ENCODE data around the gene MTR. TPM values are rescaled to one million over a fixed set of nuclear protein-coding genes. Genes with fewer than 3 reads are reported as not detected.
"Not testable (repeated sequence)": the region's sequence is repeated elsewhere in the genome, so short reads cannot be mapped to it uniquely, and the experiment has no call there.

The MTR gene
- total RNA-seq, 4 donors from 2014 or later, result 19.0 to 78.1 (median 47.5) TPM

- no peak for DNase-seq
- no peak overlapping the region for H3K4me3 ChIP-seq
- no peak overlapping the region for H3K27ac ChIP-seq
- H3K4me1 ChIP-seq, result no peaks in the 10 kb centered on the region
- intact Hi-C loops (cut with DNase I; ENCODE audit: low total_unique reads), result no loop called here
- no peaks in the 10 kb centered on the region for H3K36me3 ChIP-seq
- no peaks in the 10 kb centered on the region for H3K9me3 ChIP-seq
- no peaks in the 10 kb centered on the region for H3K27me3 ChIP-seq
- TF ChIP-seq POLR2A (IDR thresholded peaks at IDR 0.05), result no peak
- no peak for TF ChIP-seq CTCF (IDR thresholded peaks at IDR 0.05)
These were observed 100.7 kb downstream of the MTR start for GRCh38 chr1:236895665-236896387.

- H3K36me3 ChIP-seq, result no peaks in the 10 kb centered on the region
These were observed 101.6 kb downstream of the MTR start for GRCh38 chr1:236896716-236897115.

GRCh38 chr1:236904892-236905741, 110.0 kb downstream of the MTR start:
- DNase-seq, result no peak
- no peaks in the 10 kb centered on the region for H3K4me1 ChIP-seq
- no peaks in the 10 kb centered on the region for H3K9me3 ChIP-seq
- no peak overlapping the region for H3K27ac ChIP-seq
- intact Hi-C loops (cut with DNase I; ENCODE audit: low total_unique reads), result no loop called here
- H3K4me3 ChIP-seq, result no peak overlapping the region
- TF ChIP-seq POLR2A (IDR thresholded peaks at IDR 0.05) (no peak), CTCF (IDR thresholded peaks at IDR 0.05) (no peak)
- no peaks in the 10 kb centered on the region for H3K36me3 ChIP-seq
- H3K27me3 ChIP-seq, result no peaks in the 10 kb centered on the region

More at GRCh38 chr1:236896716-236897115, 101.6 kb downstream of the MTR start:
- Histone ChIP-seq H3K4me1 (no peaks in the 10 kb centered on the region), H3K27ac (no peak overlapping the region), H3K4me3 (no peak overlapping the region), H3K27me3 (no peaks in the 10 kb centered on the region), H3K9me3 (no peaks in the 10 kb centered on the region)
- intact Hi-C loops (cut with DNase I; ENCODE audit: low total_unique reads), result no loop called here
- TF ChIP-seq CTCF (IDR thresholded peaks at IDR 0.05) (no peak), POLR2A (IDR thresholded peaks at IDR 0.05) (no peak)
- DNase-seq, result no peak

GRCh38 chr1:236907205-236907604, 112.1 kb downstream of the MTR start:
- Histone ChIP-seq H3K9me3 (no peaks in the 10 kb centered on the region), H3K27ac (no peak overlapping the region), H3K36me3 (no peaks in the 10 kb centered on the region), H3K4me1 (no peaks in the 10 kb centered on the region), H3K27me3 (no peaks in the 10 kb centered on the region), H3K4me3 (no peak overlapping the region)
- no peak for TF ChIP-seq POLR2A (IDR thresholded peaks at IDR 0.05)
- TF ChIP-seq CTCF (IDR thresholded peaks at IDR 0.05), result no peak
- DNase-seq, result no peak
- intact Hi-C loops (cut with DNase I; ENCODE audit: low total_unique reads), result no loop called here

GRCh38 chr1:236908669-236909068, 113.6 kb downstream of the MTR start:
- no peaks in the 10 kb centered on the region for H3K4me1 ChIP-seq
- no peaks in the 10 kb centered on the region for H3K27me3 ChIP-seq
- H3K9me3 ChIP-seq, result no peaks in the 10 kb centered on the region
- H3K27ac ChIP-seq, result no peak overlapping the region
- intact Hi-C loops (cut with DNase I; ENCODE audit: low total_unique reads), result no loop called here
- no peak for DNase-seq
- H3K4me3 ChIP-seq, result no peak overlapping the region
- no peaks in the 10 kb centered on the region for H3K36me3 ChIP-seq
- TF ChIP-seq CTCF (IDR thresholded peaks at IDR 0.05), result no peak
- TF ChIP-seq POLR2A (IDR thresholded peaks at IDR 0.05), result no peak

- DNase-seq; intact Hi-C loops (cut with DNase I; ENCODE audit: low total_unique reads); H3K27ac ChIP-seq; H3K4me3 ChIP-seq; H3K4me1 ChIP-seq; H3K36me3 ChIP-seq; H3K27me3 ChIP-seq; H3K9me3 ChIP-seq: not testable (repeated sequence)
These were observed 116.0 kb downstream of the MTR start for GRCh38 chr1:236911047-236911446.
